Mesenchymal stem cell (in vitro differentiated cells and primary cell): ENCODE results near the gene GABRR3.

Experiments used
- DNase-seq: peaks from one replicate; pipeline ENCODE4 v3.0.0-alpha.2; 2013
- H2AFZ ChIP-seq: one replicate; pipeline ENCODE4 v1.6.1; 2013; ENCODE audit warnings: low read depth, mild to moderate bottlenecking, control low read depth, inconsistent platforms, low read length, moderate library complexity
- H2AK5ac ChIP-seq: 2 replicates; pipeline ENCODE4 v1.6.1; 2013; ENCODE audit warnings: low read length, moderate library complexity, mild to moderate bottlenecking, inconsistent platforms; ENCODE audit not compliant: severe bottlenecking
- H2BK120ac ChIP-seq: one replicate; pipeline ENCODE4 v1.6.1; 2013; ENCODE audit warnings: low read depth, mild to moderate bottlenecking, inconsistent platforms, low read length, moderate library complexity
- H2BK12ac ChIP-seq, 2 experiments: one replicate each; pipeline ENCODE4 v1.6.1; 2013; ENCODE audit warnings: inconsistent platforms in 2 of 2, low read length in 2 of 2, mild to moderate bottlenecking in 2 of 2, moderate library complexity in 2 of 2, control low read depth in 1 of 2
- H2BK15ac ChIP-seq: one replicate; pipeline ENCODE4 v1.6.1; 2013; ENCODE audit warnings: mild to moderate bottlenecking, low read depth, inconsistent platforms; ENCODE audit not compliant: poor library complexity, severe bottlenecking
- H2BK5ac ChIP-seq: 2 replicates; pipeline ENCODE4 v1.6.1; 2013; ENCODE audit warnings: low read depth, mild to moderate bottlenecking, low read length, control low read depth, inconsistent platforms; ENCODE audit not compliant: poor library complexity, severe bottlenecking
- H3K14ac ChIP-seq, 2 experiments: one replicate each; pipeline ENCODE4 v1.6.1; 2013; ENCODE audit warnings: inconsistent platforms in 2 of 2, low read length in 2 of 2, control low read depth in 1 of 2, mild to moderate bottlenecking in 1 of 2, moderate library complexity in 1 of 2
- H3K18ac ChIP-seq, 2 experiments: one replicate each; pipeline ENCODE4 v1.6.1; 2013; ENCODE audit warnings: inconsistent platforms in 2 of 2, low read length in 2 of 2, control low read depth in 1 of 2, low read depth in 1 of 2, mild to moderate bottlenecking in 1 of 2
- H3K23ac ChIP-seq, 2 experiments: one replicate each; pipeline ENCODE4 v1.6.1; 2013; ENCODE audit warnings: inconsistent platforms in 2 of 2, low read length in 2 of 2, mild to moderate bottlenecking in 2 of 2, moderate library complexity in 2 of 2, control low read depth in 1 of 2
- H3K27ac ChIP-seq: 2 replicates; pipeline ENCODE4 v1.5.1; 2013; ENCODE audit warnings: mild to moderate bottlenecking, moderate library complexity, low read length, control low read depth, inconsistent platforms; ENCODE audit not compliant: poor library complexity, severe bottlenecking
- H3K27me3 ChIP-seq, 2 experiments: 2 replicates each; pipeline versions ENCODE4 v1.6.1 to v1.7.0; 2013; ENCODE audit warnings: low read length in 2 of 2, mild to moderate bottlenecking in 2 of 2, moderate library complexity in 2 of 2, control low read depth in 1 of 2, inconsistent platforms in 1 of 2; ENCODE audit not compliant: control insufficient read depth in 1 of 2, insufficient read depth in 1 of 2
- H3K36me3 ChIP-seq, 2 experiments: 2 replicates each; pipeline versions ENCODE4 v1.6.1 to v1.7.0; 2013; ENCODE audit warnings: low read length in 2 of 2, control low read depth in 1 of 2, inconsistent platforms in 1 of 2, low read depth in 1 of 2, mild to moderate bottlenecking in 1 of 2; ENCODE audit not compliant: insufficient read depth in 2 of 2, control insufficient read depth in 1 of 2
- H3K4ac ChIP-seq, 2 experiments: one replicate each; pipeline ENCODE4 v1.6.1; 2013; ENCODE audit warnings: inconsistent platforms in 2 of 2, low read length in 2 of 2, mild to moderate bottlenecking in 2 of 2, moderate library complexity in 2 of 2, control low read depth in 1 of 2, low read depth in 1 of 2
- H3K4me1 ChIP-seq: 2 replicates; pipeline ENCODE4 v1.6.1; 2013; ENCODE audit warnings: low read depth, low read length, control low read depth; ENCODE audit not compliant: control insufficient read depth, insufficient read depth
- H3K4me2 ChIP-seq: 2 replicates; pipeline ENCODE4 v1.6.1; 2013; ENCODE audit warnings: low read length, mild to moderate bottlenecking, inconsistent platforms; ENCODE audit not compliant: poor library complexity, severe bottlenecking
- H3K4me3 ChIP-seq, 2 experiments: 2 replicates each; pipeline versions ENCODE4 v1.5.1 to v1.7.0; 2013; ENCODE audit warnings: low read length in 2 of 2, mild to moderate bottlenecking in 2 of 2, control low read depth in 1 of 2, low read depth in 1 of 2; ENCODE audit not compliant: insufficient read depth in 1 of 2
- H3K79me1 ChIP-seq: replicated peaks from 2 replicates; pipeline ENCODE4 v1.6.1; 2013; ENCODE audit warnings: mild to moderate bottlenecking, control low read depth, low read length, inconsistent platforms; ENCODE audit not compliant: poor library complexity, severe bottlenecking
- H3K9ac ChIP-seq: 2 replicates; pipeline ENCODE4 v1.7.0; 2013; ENCODE audit warnings: mild to moderate bottlenecking, low read length, moderate library complexity
- H3K9me3 ChIP-seq: 2 replicates; pipeline ENCODE4 v1.7.0; 2013; ENCODE audit warnings: mild to moderate bottlenecking, low read length; ENCODE audit not compliant: control insufficient read depth
- H4K8ac ChIP-seq: one replicate; pipeline ENCODE4 v1.6.1; 2013; ENCODE audit warnings: inconsistent platforms, mild to moderate bottlenecking, low read length, moderate library complexity
- H4K91ac ChIP-seq: one replicate; pipeline ENCODE4 v1.6.1; 2013; ENCODE audit warnings: mild to moderate bottlenecking, low read length, inconsistent platforms
- WGBS: methylation state at CpG from one replicate; pipeline ENCODE4 v1.1.7; 2013; ENCODE audit warnings: mixed read lengths; 5-methylcytosine and 5-hydroxymethylcytosine counted together

GABRR3 gene

GRCh38 chr3:98048586-98048985 is 13.5 kb upstream of the GABRR3 start:
- Histone ChIP-seq H3K79me1 (no peaks in the 10 kb centered on the region), H3K27me3 (peaks cover 0 to 3% of the 10 kb centered on the region in 2 experiments), H4K91ac (no peak overlapping the region), H3K9me3 (no peaks in the 10 kb centered on the region), H2BK120ac (no peak overlapping the region), H2AFZ (no peak overlapping the region), H3K4ac (no peak overlapping the region), H3K36me3 (no peaks in the 10 kb centered on the region), H2AK5ac (no peak overlapping the region), H4K8ac (no peak overlapping the region), H3K9ac (no peak overlapping the region), H3K18ac (no peak overlapping the region), H2BK5ac (no peak overlapping the region), H3K14ac (no peak overlapping the region), H3K4me3 (no peak overlapping the region), H2BK12ac (no peak overlapping the region), H3K23ac (no peak overlapping the region), H3K27ac (no peak overlapping the region), H3K4me1 (no peaks in the 10 kb centered on the region), H2BK15ac (no peak overlapping the region), H3K4me2 (no peak overlapping the region)
- DNase-seq: no peak
- WGBS: no CpG with 5 or more reads among the region's 1 CpG

DNA sequence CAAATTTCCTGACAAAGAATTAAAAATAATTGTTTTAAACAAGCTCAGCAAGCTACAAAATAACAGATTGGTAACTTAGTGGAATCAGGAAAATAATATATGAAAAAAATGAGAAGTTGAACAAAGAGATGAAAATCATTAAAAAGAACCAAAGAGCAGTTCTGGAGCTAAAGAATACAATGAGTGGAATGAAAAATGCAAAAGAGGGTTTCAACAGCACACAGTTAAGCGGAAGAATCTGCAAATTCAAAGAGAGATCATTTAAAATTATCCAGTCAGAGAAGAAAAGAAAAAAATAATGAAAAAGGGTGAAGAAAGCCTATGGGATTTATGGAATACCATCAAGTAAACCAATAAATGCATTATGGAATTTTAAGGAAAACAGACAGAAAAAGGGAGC is 6.2 kb upstream of the GABRR3 start:
- Histone ChIP-seq H3K4me2 (no peak overlapping the region), H3K9ac (no peak overlapping the region), H2AFZ (no peak overlapping the region), H3K18ac (no peak overlapping the region), H3K4me1 (no peaks in the 10 kb centered on the region), H2BK120ac (no peak overlapping the region), H3K27ac (no peak overlapping the region), H3K23ac (no peak overlapping the region), H3K79me1 (no peaks in the 10 kb centered on the region), H3K4me3 (no peak overlapping the region), H2BK5ac (no peak overlapping the region), H4K8ac (no peak overlapping the region), H2BK15ac (no peak overlapping the region), H3K9me3 (no peaks in the 10 kb centered on the region), H3K27me3 (peaks cover under 1 to 6% of the 10 kb centered on the region in 2 experiments), H2AK5ac (no peak overlapping the region), H4K91ac (no peak overlapping the region), H3K14ac (no peak overlapping the region), H2BK12ac (no peak overlapping the region), H3K36me3 (no peaks in the 10 kb centered on the region), H3K4ac (no peak overlapping the region)
- DNase-seq: no peak
- WGBS: no CpG with 5 or more reads among the region's 1 CpG

GRCh38 chr3:98039322-98040024 is 4.4 kb upstream of the GABRR3 start:
- H4K91ac ChIP-seq: no peak overlapping the region
- no peak overlapping the region for H4K8ac ChIP-seq
- H3K4me2 ChIP-seq: peak overlapping the region; percentile 77
- peak overlapping the region in 1 of 2 experiments; percentile 73 for H3K4me3 ChIP-seq
- H3K36me3 ChIP-seq: no peaks in the 10 kb centered on the region
- no peaks in the 10 kb centered on the region for H3K9me3 ChIP-seq
- peaks cover 0 to 11% of the 10 kb centered on the region in 2 experiments for H3K27me3 ChIP-seq
- H3K9ac ChIP-seq: peak overlapping the region; percentile 84
- WGBS: 5% methylated on average over 8 of the region's 13 CpGs
- H3K14ac ChIP-seq: no peak overlapping the region
- no peaks in the 10 kb centered on the region for H3K4me1 ChIP-seq
- H3K27ac ChIP-seq: no peak overlapping the region
- H3K18ac ChIP-seq: no peak overlapping the region
- peak; percentile 90 for DNase-seq
- H3K4ac ChIP-seq: no peak overlapping the region
- peak overlapping the region; percentile 64 for H2AFZ ChIP-seq
- H2BK120ac ChIP-seq: no peak overlapping the region
- no peak overlapping the region for H2AK5ac ChIP-seq
- H3K79me1 ChIP-seq: no peaks in the 10 kb centered on the region
- H2BK5ac ChIP-seq: no peak overlapping the region
- H3K23ac ChIP-seq: no peak overlapping the region
- H2BK15ac ChIP-seq: no peak overlapping the region
- H2BK12ac ChIP-seq: no peak overlapping the region

DNA sequence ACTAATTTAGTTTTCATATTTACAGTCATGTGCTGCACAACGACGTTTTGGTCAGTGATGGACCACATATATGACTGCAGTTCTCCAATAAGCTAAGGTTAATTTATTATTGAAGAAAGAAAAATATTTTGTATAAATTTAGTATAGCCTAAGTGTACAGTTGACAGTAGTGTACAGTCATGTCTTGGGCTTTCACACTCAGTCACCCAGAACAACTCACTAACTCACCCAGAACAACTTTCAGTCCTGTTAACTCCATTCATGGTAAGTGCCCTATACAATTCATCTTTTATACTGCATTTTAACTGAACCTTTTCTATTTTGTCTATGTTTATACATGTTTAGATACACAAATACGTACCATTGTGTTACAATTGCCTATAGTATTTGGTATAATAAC is 3.8 kb upstream of the GABRR3 start:
- Histone ChIP-seq H3K27ac (no peak overlapping the region), H2BK15ac (no peak overlapping the region), H3K4me2 (no peak overlapping the region), H3K79me1 (no peaks in the 10 kb centered on the region), H4K8ac (no peak overlapping the region), H3K9me3 (no peaks in the 10 kb centered on the region), H3K4ac (no peak overlapping the region), H4K91ac (no peak overlapping the region), H2BK120ac (no peak overlapping the region), H2BK5ac (no peak overlapping the region), H3K23ac (no peak overlapping the region), H3K18ac (no peak overlapping the region), H3K4me3 (peak overlapping the region in 1 of 2 experiments; percentile 73), H2AFZ (no peak overlapping the region), H3K36me3 (no peaks in the 10 kb centered on the region), H3K4me1 (no peaks in the 10 kb centered on the region), H2AK5ac (no peak overlapping the region), H3K27me3 (peaks cover 4 to 13% of the 10 kb centered on the region in 2 experiments), H3K9ac (peak overlapping the region; percentile 84), H3K14ac (no peak overlapping the region), H2BK12ac (no peak overlapping the region)
- WGBS: 76% methylated on average over 3 of the region's 3 CpGs
- no peak for DNase-seq
